GM18499 (cell line): ENCODE results near the gene SPANXC.
"Not testable (repeated sequence)": the region's sequence is repeated elsewhere in the genome, so short reads cannot be mapped to it uniquely, and the experiment has no call there.

Source experiments
- ATAC-seq: cut with Tn5 transposase; IDR thresholded peaks from one replicate; pipeline ENCODE4 v1.9.1; 2021; ENCODE audit warnings: moderate number of reproducible peaks; ENCODE audit not compliant: insufficient read depth, unreplicated experiment

The SPANXC gene

GRCh38 chrX:141242417-141242816, at the start of gene SPANXC:
TSS of gene SPANXC (minus strand) at chrX:141242517. CDS start at chrX:141242457, 60 bp downstream.
- ATAC-seq = not testable (repeated sequence)

GRCh38 chrX:141279476-141279875, 37.2 kb upstream of the SPANXC start:
- ATAC-seq = no peak

- no peak for ATAC-seq
Measured at GRCh38 chrX:141278306-141278705, 36.0 kb upstream of the SPANXC start.

- ATAC-seq = no peak
Measured at GRCh38 chrX:141258080-141258479, 15.8 kb upstream of the SPANXC start.

GRCh38 chrX:141221611-141222010, 20.7 kb downstream of the SPANXC start:
- no peak for ATAC-seq

GRCh38 chrX:141220342-141221008, 21.8 kb downstream of the SPANXC start:
- no peak for ATAC-seq

- ATAC-seq = no peak
Measured at GRCh38 chrX:141214196-141214595, 28.1 kb downstream of the SPANXC start.

GRCh38 chrX:141201962-141202361, 40.4 kb downstream of the SPANXC start:
- ATAC-seq = no peak
